Measurements from ENCODE around the gene GPR25. TPM values are rescaled to one million over a fixed set of nuclear protein-coding genes. Genes with fewer than 3 reads are reported as not detected.

GPR25 gene
- total RNA-seq, 1 experiment from 2014 or later = not detected

DNA sequence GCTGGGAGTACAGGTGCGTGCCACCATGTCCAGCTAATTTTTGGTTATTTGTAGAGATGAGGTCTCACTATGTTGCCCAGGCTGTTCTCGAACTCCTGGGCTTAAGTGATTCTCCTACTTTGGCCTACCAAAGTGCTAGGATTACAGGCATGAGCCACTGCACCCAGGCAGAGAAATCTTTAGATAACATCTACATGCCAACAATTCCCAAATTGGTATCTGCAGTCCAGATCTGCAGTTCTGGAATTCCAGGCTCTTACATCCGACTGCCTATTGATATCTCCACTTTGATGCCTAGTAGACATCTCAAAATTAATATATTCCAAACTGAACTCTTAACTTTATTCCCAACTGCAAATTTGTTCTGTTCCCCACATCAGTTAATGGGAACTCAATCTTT lies 45.2 kb downstream of the GPR25 start:
- Histone ChIP-seq H3K4me2 (ENCODE audit: low read length) (no peak overlapping the region), H3K9me3 (ENCODE audit: control insufficient read depth in 1 of 2, insufficient read depth in 1 of 2, low read depth in 1 of 2, low read length in 2 of 2) (no peaks in the 10 kb centered on the region), H3K36me3 (ENCODE audit: control insufficient read depth in 1 of 2, insufficient read depth in 2 of 2, low read length in 2 of 2) (no peaks in the 10 kb centered on the region), H3K79me2 (ENCODE audit: insufficient read depth, low read length) (no peaks in the 10 kb centered on the region), H3K4me3 (replicated peaks in 1 of 2; ENCODE audit: low read depth in 1 of 2, low read length in 2 of 2) (no peak overlapping the region), H3K9ac (ENCODE audit: low read length) (no peak overlapping the region), H3K27ac (ENCODE audit: low read depth, low read length) (no peak overlapping the region), H3K9me2 (ENCODE audit: insufficient read depth) (no peaks in the 10 kb centered on the region), H4K20me1 (ENCODE audit: insufficient read depth) (no peaks in the 10 kb centered on the region), H3K27me3 (ENCODE audit: insufficient read depth, low read length) (no peaks in the 10 kb centered on the region), H2AFZ (ENCODE audit: low read depth, low read length, poor library complexity, severe bottlenecking) (no peak overlapping the region), H3K4me1 (ENCODE audit: control insufficient read depth in 1 of 2, insufficient read depth in 2 of 2, low read length in 2 of 2) (no peaks in the 10 kb centered on the region)
- ChIA-PET POLR2A (no interaction called here), RAD21 (ENCODE audit: low non-redundant PET in 1 of 2, low total read pairs in 2 of 2, uncharacterized antibody in 2 of 2, unreplicated experiment in 2 of 2) (no interaction called here), CTCF (no interaction called here)
- no peak for DNase-seq (ENCODE audit: low read depth, low spot score)
- ATAC-seq = no peak
- intact Hi-C loops (cut with micrococcal nuclease) = no loop called here
- BruUV-seq (replicated peaks) = no TSS peak
- TF ChIP-seq, protein P1, sequence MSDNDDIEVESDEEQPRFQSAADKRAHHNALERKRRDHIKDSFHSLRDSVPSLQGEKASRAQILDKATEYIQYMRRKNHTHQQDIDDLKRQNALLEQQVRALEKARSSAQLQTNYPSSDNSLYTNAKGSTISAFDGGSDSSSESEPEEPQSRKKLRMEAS (IDR thresholded peaks at IDR 0.05) = no peak
- no peak for TF ChIP-seq CBX3 (IDR thresholded peaks at IDR 0.05; ENCODE audit: low read depth)
- no peak for TF ChIP-seq SRF (IDR thresholded peaks at IDR 0.05; ENCODE audit: low read depth)
- TF ChIP-seq POLR2A (IDR thresholded peaks at IDR 0.05; ENCODE audit: borderline replicate concordance, extremely low read depth, insufficient read depth, insufficient read length) = no peak
- no peak for TF ChIP-seq EGR1 (IDR thresholded peaks at IDR 0.05; ENCODE audit: low read depth)
- TF ChIP-seq EZH2phosphoT487 (IDR thresholded peaks at IDR 0.05; ENCODE audit: borderline replicate concordance) = no peak
- no peak for TF ChIP-seq RAD21 (IDR thresholded peaks at IDR 0.05; ENCODE audit: low read depth)
- TF ChIP-seq YY1 (IDR thresholded peaks at IDR 0.05; ENCODE audit: extremely low read depth, insufficient replicate concordance, low read depth, low read length) = no peak
- TF ChIP-seq, protein P2, sequence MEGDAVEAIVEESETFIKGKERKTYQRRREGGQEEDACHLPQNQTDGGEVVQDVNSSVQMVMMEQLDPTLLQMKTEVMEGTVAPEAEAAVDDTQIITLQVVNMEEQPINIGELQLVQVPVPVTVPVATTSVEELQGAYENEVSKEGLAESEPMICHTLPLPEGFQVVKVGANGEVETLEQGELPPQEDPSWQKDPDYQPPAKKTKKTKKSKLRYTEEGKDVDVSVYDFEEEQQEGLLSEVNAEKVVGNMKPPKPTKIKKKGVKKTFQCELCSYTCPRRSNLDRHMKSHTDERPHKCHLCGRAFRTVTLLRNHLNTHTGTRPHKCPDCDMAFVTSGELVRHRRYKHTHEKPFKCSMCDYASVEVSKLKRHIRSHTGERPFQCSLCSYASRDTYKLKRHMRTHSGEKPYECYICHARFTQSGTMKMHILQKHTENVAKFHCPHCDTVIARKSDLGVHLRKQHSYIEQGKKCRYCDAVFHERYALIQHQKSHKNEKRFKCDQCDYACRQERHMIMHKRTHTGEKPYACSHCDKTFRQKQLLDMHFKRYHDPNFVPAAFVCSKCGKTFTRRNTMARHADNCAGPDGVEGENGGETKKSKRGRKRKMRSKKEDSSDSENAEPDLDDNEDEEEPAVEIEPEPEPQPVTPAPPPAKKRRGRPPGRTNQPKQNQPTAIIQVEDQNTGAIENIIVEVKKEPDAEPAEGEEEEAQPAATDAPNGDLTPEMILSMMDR (IDR thresholded peaks at IDR 0.05 in 2 of 3, conservative IDR thresholded peaks at IDR 0.05 in 1 of 3; ENCODE audit: borderline replicate concordance in 1 of 3, insufficient read depth in 1 of 3, low read depth in 2 of 3, low read length in 2 of 3) = no peak
- TF ChIP-seq, protein P3, sequence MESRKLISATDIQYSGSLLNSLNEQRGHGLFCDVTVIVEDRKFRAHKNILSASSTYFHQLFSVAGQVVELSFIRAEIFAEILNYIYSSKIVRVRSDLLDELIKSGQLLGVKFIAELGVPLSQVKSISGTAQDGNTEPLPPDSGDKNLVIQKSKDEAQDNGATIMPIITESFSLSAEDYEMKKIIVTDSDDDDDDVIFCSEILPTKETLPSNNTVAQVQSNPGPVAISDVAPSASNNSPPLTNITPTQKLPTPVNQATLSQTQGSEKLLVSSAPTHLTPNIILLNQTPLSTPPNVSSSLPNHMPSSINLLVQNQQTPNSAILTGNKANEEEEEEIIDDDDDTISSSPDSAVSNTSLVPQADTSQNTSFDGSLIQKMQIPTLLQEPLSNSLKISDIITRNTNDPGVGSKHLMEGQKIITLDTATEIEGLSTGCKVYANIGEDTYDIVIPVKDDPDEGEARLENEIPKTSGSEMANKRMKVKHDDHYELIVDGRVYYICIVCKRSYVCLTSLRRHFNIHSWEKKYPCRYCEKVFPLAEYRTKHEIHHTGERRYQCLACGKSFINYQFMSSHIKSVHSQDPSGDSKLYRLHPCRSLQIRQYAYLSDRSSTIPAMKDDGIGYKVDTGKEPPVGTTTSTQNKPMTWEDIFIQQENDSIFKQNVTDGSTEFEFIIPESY (IDR thresholded peaks at IDR 0.05; ENCODE audit: extremely low read depth, insufficient replicate concordance, low read length) = no peak
- no peak for TF ChIP-seq ELF1 (IDR thresholded peaks at IDR 0.05; ENCODE audit: borderline replicate concordance, low read depth)
- TF ChIP-seq TCF7L2 (IDR thresholded peaks at IDR 0.05; ENCODE audit: borderline replicate concordance, extremely low read depth, insufficient read depth, insufficient read length) = no peak
- TF ChIP-seq, protein P4, sequence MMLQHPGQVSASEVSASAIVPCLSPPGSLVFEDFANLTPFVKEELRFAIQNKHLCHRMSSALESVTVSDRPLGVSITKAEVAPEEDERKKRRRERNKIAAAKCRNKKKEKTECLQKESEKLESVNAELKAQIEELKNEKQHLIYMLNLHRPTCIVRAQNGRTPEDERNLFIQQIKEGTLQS (IDR thresholded peaks at IDR 0.05) = no peak
- no peak for TF ChIP-seq POLR2AphosphoS5 (IDR thresholded peaks at IDR 0.05; ENCODE audit: low read depth, low read length)
- no peak for TF ChIP-seq FOSL1 (IDR thresholded peaks at IDR 0.05; ENCODE audit: low read depth)
- no peak for TF ChIP-seq ZNF274 (IDR thresholded peaks at IDR 0.05; ENCODE audit: low read depth, low read length)

Measured in HCT116 (cell line).